Measurements from ENCODE around the gene KLC4.

- TF ChIP-seq TOX (CRISPR knock-in tag; IDR thresholded peaks at IDR 0.05; ENCODE audit: borderline replicate concordance) (no peak), CSRNP3 (CRISPR knock-in tag; IDR thresholded peaks at IDR 0.05) (no peak), ZFP3 (CRISPR knock-in tag; IDR thresholded peaks at IDR 0.05) (no peak), ISL1 (CRISPR knock-in tag; IDR thresholded peaks at IDR 0.05) (no peak), PATZ1 (CRISPR knock-in tag; IDR thresholded peaks at IDR 0.05; ENCODE audit: borderline replicate concordance) (no peak), ZNF70 (CRISPR knock-in tag; IDR thresholded peaks at IDR 0.05) (no peak), RARB (CRISPR knock-in tag; IDR thresholded peaks at IDR 0.05) (no peak), PPARA (CRISPR knock-in tag; IDR thresholded peaks at IDR 0.05; ENCODE audit: borderline replicate concordance) (no peak), OSR1 (CRISPR knock-in tag; IDR thresholded peaks at IDR 0.05) (no peak), ZFP30 (CRISPR knock-in tag; IDR thresholded peaks at IDR 0.05) (no peak), ESRRG (CRISPR knock-in tag; IDR thresholded peaks at IDR 0.05) (no peak), CSDC2 (CRISPR knock-in tag; IDR thresholded peaks at IDR 0.05) (no peak), BACH2 (CRISPR knock-in tag; IDR thresholded peaks at IDR 0.05; ENCODE audit: borderline replicate concordance) (no peak), ZNF565 (CRISPR knock-in tag; conservative IDR thresholded peaks at IDR 0.05; ENCODE audit: low read depth) (no peak)
Observed at GRCh38 chr6:43016176-43016942, 43.1 kb upstream of the KLC4 start.
